Measurements from ENCODE around the gene SPAG17. TPM values are rescaled to one million over a fixed set of nuclear protein-coding genes. Genes with fewer than 3 reads are reported as not detected.

Gene SPAG17
- total RNA-seq, 1 experiment from 2014 or later: 0.33 TPM

DNA sequence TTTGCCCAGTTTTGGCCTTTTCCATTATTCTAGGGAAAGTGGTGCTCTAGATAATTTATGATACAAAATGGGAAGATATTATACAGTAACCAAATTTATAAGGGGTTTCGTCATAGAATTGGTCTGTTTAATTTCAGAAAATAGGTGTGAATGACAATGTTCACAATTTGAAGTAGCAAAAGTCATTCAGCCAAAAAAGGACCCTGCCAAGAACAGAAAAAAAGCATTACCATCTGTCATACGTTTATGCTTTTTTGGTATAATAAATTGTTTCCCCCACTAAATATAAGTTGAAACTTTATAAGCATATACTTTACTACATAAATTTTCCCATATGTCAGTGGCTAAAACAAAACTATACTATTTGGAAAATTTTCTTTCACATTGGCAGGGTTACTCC is 4.5 kb upstream of the SPAG17 start:
- intact Hi-C loops (cut with micrococcal nuclease; ENCODE audit: unreplicated experiment): no loop called here
- CTCF ChIA-PET: no interaction called here
- Mint-ChIP-seq H3K27me3 (ENCODE audit: unreplicated experiment) (no peaks in the 10 kb centered on the region), H3K9me3 (ENCODE audit: low read depth, unreplicated experiment) (no peaks in the 10 kb centered on the region), H3K4me3 (ENCODE audit: low read depth, unreplicated experiment) (no peak overlapping the region), H3K36me3 (ENCODE audit: insufficient read depth, unreplicated experiment) (peaks cover 9% of the 10 kb centered on the region), H3K4me1 (ENCODE audit: low read depth, unreplicated experiment) (peaks cover 13% of the 10 kb centered on the region), H3K27ac (ENCODE audit: unreplicated experiment) (no peak overlapping the region)
- DNase-seq: no peak
- no TSS peak for BruUV-seq (replicated peaks)
- TF ChIP-seq, protein P1, sequence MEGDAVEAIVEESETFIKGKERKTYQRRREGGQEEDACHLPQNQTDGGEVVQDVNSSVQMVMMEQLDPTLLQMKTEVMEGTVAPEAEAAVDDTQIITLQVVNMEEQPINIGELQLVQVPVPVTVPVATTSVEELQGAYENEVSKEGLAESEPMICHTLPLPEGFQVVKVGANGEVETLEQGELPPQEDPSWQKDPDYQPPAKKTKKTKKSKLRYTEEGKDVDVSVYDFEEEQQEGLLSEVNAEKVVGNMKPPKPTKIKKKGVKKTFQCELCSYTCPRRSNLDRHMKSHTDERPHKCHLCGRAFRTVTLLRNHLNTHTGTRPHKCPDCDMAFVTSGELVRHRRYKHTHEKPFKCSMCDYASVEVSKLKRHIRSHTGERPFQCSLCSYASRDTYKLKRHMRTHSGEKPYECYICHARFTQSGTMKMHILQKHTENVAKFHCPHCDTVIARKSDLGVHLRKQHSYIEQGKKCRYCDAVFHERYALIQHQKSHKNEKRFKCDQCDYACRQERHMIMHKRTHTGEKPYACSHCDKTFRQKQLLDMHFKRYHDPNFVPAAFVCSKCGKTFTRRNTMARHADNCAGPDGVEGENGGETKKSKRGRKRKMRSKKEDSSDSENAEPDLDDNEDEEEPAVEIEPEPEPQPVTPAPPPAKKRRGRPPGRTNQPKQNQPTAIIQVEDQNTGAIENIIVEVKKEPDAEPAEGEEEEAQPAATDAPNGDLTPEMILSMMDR (IDR thresholded peaks at IDR 0.05; ENCODE audit: unreplicated experiment): no peak

DNA sequence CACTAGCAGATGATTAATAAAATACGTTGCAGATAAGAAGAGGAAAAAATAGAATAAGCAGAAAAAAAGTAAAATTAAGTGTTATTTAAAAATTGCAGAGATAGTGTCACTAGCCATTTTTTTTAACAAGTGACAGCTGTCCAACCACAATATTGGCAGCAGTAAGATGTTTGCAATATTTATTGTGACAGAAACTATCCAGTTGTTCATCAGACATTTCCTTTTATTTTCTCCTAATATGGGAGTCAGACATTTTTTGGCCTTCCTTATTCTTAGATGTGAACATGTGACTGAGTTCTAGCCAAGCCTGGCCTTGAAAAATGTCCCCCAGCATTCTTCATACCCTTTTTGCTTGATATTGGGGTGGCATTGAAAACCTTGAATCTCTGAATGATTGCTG is 3.4 kb upstream of the SPAG17 start:
- TF ChIP-seq, protein P1 (IDR thresholded peaks at IDR 0.05; ENCODE audit: unreplicated experiment): no peak
- Mint-ChIP-seq H3K4me3 (ENCODE audit: low read depth, unreplicated experiment) (no peak overlapping the region), H3K27me3 (ENCODE audit: unreplicated experiment) (no peaks in the 10 kb centered on the region), H3K4me1 (ENCODE audit: low read depth, unreplicated experiment) (peaks cover 15% of the 10 kb centered on the region), H3K9me3 (ENCODE audit: low read depth, unreplicated experiment) (no peaks in the 10 kb centered on the region), H3K27ac (ENCODE audit: unreplicated experiment) (no peak overlapping the region), H3K36me3 (ENCODE audit: insufficient read depth, unreplicated experiment) (peaks cover 10% of the 10 kb centered on the region)
- no TSS peak for BruUV-seq (replicated peaks)
- DNase-seq: no peak
- CTCF ChIA-PET: no interaction called here
- intact Hi-C loops (cut with micrococcal nuclease; ENCODE audit: unreplicated experiment): no loop called here

DNA sequence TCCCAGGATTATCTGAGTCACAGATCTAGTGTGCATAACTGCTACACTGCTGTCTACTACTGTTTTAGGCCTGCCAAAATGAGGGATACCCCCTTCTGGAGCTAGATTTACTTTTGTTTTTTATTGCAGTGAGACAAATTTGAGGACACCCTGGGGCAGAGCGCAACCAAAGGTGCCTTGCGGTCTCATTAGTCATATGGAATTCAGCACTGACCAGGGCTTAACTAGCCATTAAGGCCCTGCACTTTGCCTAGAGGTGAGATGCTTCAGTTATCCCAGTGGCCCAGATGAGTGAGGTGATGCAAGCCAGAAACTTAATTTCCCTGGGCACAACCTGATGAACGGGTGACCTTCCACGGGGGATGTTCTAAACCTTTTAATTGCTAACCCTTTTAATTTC is 998 bp upstream of the SPAG17 start:
- Mint-ChIP-seq H3K4me1 (ENCODE audit: low read depth, unreplicated experiment) (peaks cover 15% of the 10 kb centered on the region), H3K4me3 (ENCODE audit: low read depth, unreplicated experiment) (peak overlapping the region; percentile 70), H3K9me3 (ENCODE audit: low read depth, unreplicated experiment) (no peaks in the 10 kb centered on the region), H3K27me3 (ENCODE audit: unreplicated experiment) (no peaks in the 10 kb centered on the region), H3K27ac (ENCODE audit: unreplicated experiment) (no peak overlapping the region), H3K36me3 (ENCODE audit: insufficient read depth, unreplicated experiment) (peaks cover 10% of the 10 kb centered on the region)
- TF ChIP-seq, protein P1 (IDR thresholded peaks at IDR 0.05; ENCODE audit: unreplicated experiment): no peak
- DNase-seq: no peak
- BruUV-seq (replicated peaks): no TSS peak
- intact Hi-C loops (cut with micrococcal nuclease; ENCODE audit: unreplicated experiment): no loop called here
- CTCF ChIA-PET: interaction anchor here (0.6 kb wide), 1 partner anchor 427 kb away, joined by 3 read pairs; no protein-coding TSS in a partner anchor

DNA sequence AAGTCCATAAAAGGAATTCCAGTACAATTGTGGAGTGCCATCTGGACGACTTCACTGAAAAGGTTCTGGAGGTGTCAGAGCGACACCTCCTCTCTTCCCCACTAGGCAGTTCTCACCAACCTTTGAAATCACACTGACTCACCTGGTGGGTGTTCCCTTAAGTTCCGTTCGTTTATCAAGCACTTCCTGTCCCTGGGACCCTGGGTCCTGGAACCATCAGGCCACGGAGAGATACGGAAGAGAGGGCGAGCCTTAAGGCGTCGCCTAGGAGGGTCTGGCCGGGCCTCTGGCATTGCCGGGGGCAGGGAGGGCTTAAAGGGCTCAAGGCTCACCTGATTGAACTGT is 317 bp downstream of the SPAG17 start:
- Mint-ChIP-seq H3K9me3 (ENCODE audit: low read depth, unreplicated experiment) (no peaks in the 10 kb centered on the region), H3K27ac (ENCODE audit: unreplicated experiment) (peak overlapping the region; percentile 72), H3K4me3 (ENCODE audit: low read depth, unreplicated experiment) (peak overlapping the region; percentile 70), H3K4me1 (ENCODE audit: low read depth, unreplicated experiment) (peaks cover 15% of the 10 kb centered on the region), H3K27me3 (ENCODE audit: unreplicated experiment) (no peaks in the 10 kb centered on the region), H3K36me3 (ENCODE audit: insufficient read depth, unreplicated experiment) (peaks cover 10% of the 10 kb centered on the region)
- TF ChIP-seq, protein P1 (IDR thresholded peaks at IDR 0.05; ENCODE audit: unreplicated experiment): no peak
- intact Hi-C loops (cut with micrococcal nuclease; ENCODE audit: unreplicated experiment): no loop called here
- CTCF ChIA-PET: no interaction called here
- DNase-seq: no peak
- BruUV-seq (replicated peaks): no TSS peak
